NCI-H226 (cell line): Measurements from ENCODE around the gene AGAP3.

Experiments used
- DNase-seq: peaks from one replicate; pipeline ENCODE4 v3.0.0-alpha.2; 2015

The AGAP3 gene

GRCh38 chr7:151110236-151110940, 24.1 kb downstream of the AGAP3 start:
- DNase-seq: no peak

- DNase-seq: peak; percentile 62
Observed at GRCh38 chr7:151110941-151111645, 24.8 kb downstream of the AGAP3 start.

GRCh38 chr7:151113344-151114150, 27.3 kb downstream of the AGAP3 start:
- peak; percentile 99 for DNase-seq

GRCh38 chr7:151114151-151115090, 28.1 kb downstream of the AGAP3 start:
- DNase-seq: peak; percentile 77

- no peak for DNase-seq
Observed at GRCh38 chr7:151115121-151115835, 29.0 kb downstream of the AGAP3 start.

GRCh38 chr7:151115836-151116418, 29.7 kb downstream of the AGAP3 start:
- peak; percentile 91 for DNase-seq

- DNase-seq: no peak
Observed at GRCh38 chr7:151116603-151117440, 30.5 kb downstream of the AGAP3 start.

GRCh38 chr7:151117565-151117964, 31.3 kb downstream of the AGAP3 start:
- no peak for DNase-seq

GRCh38 chr7:151118108-151119054, 32.1 kb downstream of the AGAP3 start:
- DNase-seq: no peak

- DNase-seq: no peak
Observed at GRCh38 chr7:151119055-151119415, 32.8 kb downstream of the AGAP3 start.

GRCh38 chr7:151119902-151120301, 33.6 kb downstream of the AGAP3 start:
- no peak for DNase-seq

- DNase-seq: no peak
Observed at GRCh38 chr7:151120896-151121295, 34.6 kb downstream of the AGAP3 start.

- no peak for DNase-seq
Observed at GRCh38 chr7:151121380-151122170, 35.3 kb downstream of the AGAP3 start.

GRCh38 chr7:151122276-151122675, 36.0 kb downstream of the AGAP3 start:
- no peak for DNase-seq

- DNase-seq: no peak
Observed at GRCh38 chr7:151122796-151123157, 36.5 kb downstream of the AGAP3 start.

GRCh38 chr7:151123158-151123821, 37.0 kb downstream of the AGAP3 start:
- no peak for DNase-seq

GRCh38 chr7:151123822-151124464, 37.7 kb downstream of the AGAP3 start:
- DNase-seq: peak; percentile 57
